Activated CD4-positive, alpha-beta T cell treated with anti-CD3 and anti-CD28 coated beads for 36 hours (primary cell): Measurements from ENCODE around the gene ACO2. TPM values are rescaled to one million over a fixed set of nuclear protein-coding genes. Genes with fewer than 3 reads are reported as not detected.

Source experiments
- ATAC-seq: fragments of 200-7000 bp; cut with Tn5 transposase; one replicate; pipeline ENCODE4 v1.10.0; 2021; ENCODE audit warnings: mild to moderate bottlenecking, moderate library complexity
- CTCF ChIA-PET: fragments of 350-600 bp; sonication (Branson Sonifier 250); formaldehyde crosslinking; loops from one replicate; lab custom pipeline; 2021; ENCODE audit warnings: antibody characterized with exemption; lab: Charles Lee
- POLR2A ChIA-PET: fragments of 350-600 bp; sonication (Branson Sonifier 250); formaldehyde crosslinking; loops from one replicate; lab custom pipeline; 2021; ENCODE audit warnings: antibody characterized with exemption, inconsistent platforms; lab: Charles Lee
- DNase-seq: peaks from one replicate; pipeline ENCODE4 v3.0.0-alpha.2; 2020
- H3K27ac Mint-ChIP-seq: one replicate; pipeline ENCODE4 v1.8.0; 2021; ENCODE audit warnings: mixed read lengths
- H3K27me3 Mint-ChIP-seq: one replicate; pipeline ENCODE4 v1.8.0; 2021; ENCODE audit warnings: mixed read lengths
- H3K36me3 Mint-ChIP-seq: one replicate; pipeline ENCODE4 v1.8.0; 2021; ENCODE audit warnings: low read depth, mixed read lengths
- H3K4me1 Mint-ChIP-seq: one replicate; pipeline ENCODE4 v1.8.0; 2021; ENCODE audit warnings: mixed read lengths
- H3K4me3 Mint-ChIP-seq: one replicate; pipeline ENCODE4 v1.8.0; 2021; ENCODE audit warnings: mild to moderate bottlenecking, moderate library complexity, mixed read lengths
- H3K9me3 Mint-ChIP-seq: one replicate; pipeline ENCODE4 v1.8.0; 2021; ENCODE audit warnings: low read depth, mixed read lengths
- intact Hi-C, 2 experiments: fragments of 100-400 bp; cut with DNase I in 1 of 2; cut with micrococcal nuclease in 1 of 2; formaldehyde crosslinking; loops; one replicate each; pipeline versions ENCODE4 v1.14.2 to v1.15.1; 2022 to 2024; cut with DNase I, micrococcal nuclease
- total RNA-seq, 2 experiments: library from RNA; stranded (reverse); gene quantifications; one replicate each; pipeline ENCODE4 v1.2.3, GENCODE V29; 2021

ACO2 gene
- total RNA-seq, 2 experiments from 2014 or later = 95.4 to 106 TPM

GRCh38 chr22:41507330-41508063 lies 38.6 kb downstream of the ACO2 start:
- DNase-seq (no peak), ATAC-seq (no peak)
- ChIA-PET POLR2A (no interaction called here), CTCF (interaction anchor here (0.6 kb wide), 1 partner anchor 770 kb away, joined by 3 read pairs; no protein-coding TSS in a partner anchor)
- Mint-ChIP-seq H3K4me3 (no peak overlapping the region), H3K9me3 (no peaks in the 10 kb centered on the region), H3K4me1 (no peaks in the 10 kb centered on the region), H3K36me3 (peaks cover 16% of the 10 kb centered on the region), H3K27ac (no peak overlapping the region), H3K27me3 (no peaks in the 10 kb centered on the region)
- intact Hi-C loops = no loop called here

GRCh38 chr22:41508770-41509170 lies 39.9 kb downstream of the ACO2 start:
- no peak overlapping the region for H3K4me3 Mint-ChIP-seq
- CTCF ChIA-PET = no interaction called here
- ATAC-seq = no peak
- no peaks in the 10 kb centered on the region for H3K27me3 Mint-ChIP-seq
- H3K27ac Mint-ChIP-seq = no peak overlapping the region
- POLR2A ChIA-PET = no interaction called here
- peaks cover 16% of the 10 kb centered on the region for H3K36me3 Mint-ChIP-seq
- intact Hi-C loops = no loop called here
- DNase-seq = no peak
- H3K9me3 Mint-ChIP-seq = no peaks in the 10 kb centered on the region
- no peaks in the 10 kb centered on the region for H3K4me1 Mint-ChIP-seq

GRCh38 chr22:41511521-41511968 lies 42.6 kb downstream of the ACO2 start:
- no peaks in the 10 kb centered on the region for H3K27me3 Mint-ChIP-seq
- peaks cover 11% of the 10 kb centered on the region for H3K36me3 Mint-ChIP-seq
- H3K27ac Mint-ChIP-seq = no peak overlapping the region
- no peak overlapping the region for H3K4me3 Mint-ChIP-seq
- no peaks in the 10 kb centered on the region for H3K4me1 Mint-ChIP-seq
- ChIA-PET CTCF (no interaction called here), POLR2A (no interaction called here)
- DNase-seq = no peak
- intact Hi-C loops = no loop called here
- H3K9me3 Mint-ChIP-seq = no peaks in the 10 kb centered on the region
- no peak for ATAC-seq

DNA sequence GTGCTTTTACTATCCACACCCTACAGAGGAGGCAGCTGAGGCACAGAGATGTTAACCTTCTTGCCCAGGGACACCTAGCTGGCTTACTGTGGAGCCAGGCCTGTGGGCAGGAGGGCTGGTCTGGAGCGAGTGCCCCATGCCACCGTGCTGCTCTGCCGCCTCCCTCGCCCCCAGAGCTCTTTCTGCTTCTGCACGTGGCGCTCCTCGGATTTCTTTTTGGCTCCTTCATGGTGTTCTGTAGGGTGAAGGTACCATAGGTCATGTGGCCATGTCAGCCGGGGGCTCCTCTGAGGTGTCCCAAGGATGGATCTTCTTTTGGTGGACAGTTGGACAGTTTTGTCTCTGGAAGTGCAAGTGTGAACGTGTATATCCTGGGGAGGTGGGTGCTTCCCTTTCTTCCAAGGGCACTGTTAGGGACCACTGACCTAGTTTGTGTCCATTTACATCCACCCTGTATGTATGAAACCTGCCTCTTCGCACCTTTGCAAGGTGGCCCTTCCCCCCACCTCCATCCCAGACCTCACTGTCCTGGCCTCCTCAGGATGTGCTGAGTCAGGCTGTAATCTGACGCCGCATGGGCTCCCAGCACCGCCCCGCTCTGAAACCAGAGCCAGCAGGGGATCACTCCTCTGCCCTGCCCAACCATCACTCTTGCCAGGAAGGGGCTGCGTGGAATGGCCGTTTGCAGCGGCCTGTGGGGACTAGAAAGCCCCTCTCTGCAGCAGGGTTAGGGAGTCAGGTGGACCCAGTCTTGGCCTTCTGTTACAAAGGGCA lies 43.7 kb downstream of the ACO2 start:
- H3K9me3 Mint-ChIP-seq = no peaks in the 10 kb centered on the region
- H3K36me3 Mint-ChIP-seq = peaks cover 11% of the 10 kb centered on the region
- ChIA-PET POLR2A (no interaction called here), CTCF (no interaction called here)
- no peak for ATAC-seq
- no peak overlapping the region for H3K27ac Mint-ChIP-seq
- DNase-seq = no peak
- no peak overlapping the region for H3K4me3 Mint-ChIP-seq
- intact Hi-C loops = no loop called here
- no peaks in the 10 kb centered on the region for H3K27me3 Mint-ChIP-seq
- H3K4me1 Mint-ChIP-seq = peaks cover 6% of the 10 kb centered on the region

GRCh38 chr22:41513391-41513790 lies 44.5 kb downstream of the ACO2 start:
- Mint-ChIP-seq H3K27me3 (no peaks in the 10 kb centered on the region), H3K9me3 (no peaks in the 10 kb centered on the region), H3K4me3 (no peak overlapping the region), H3K4me1 (peaks cover 6% of the 10 kb centered on the region), H3K36me3 (peaks cover 11% of the 10 kb centered on the region), H3K27ac (no peak overlapping the region)
- ChIA-PET POLR2A (interaction anchor here (0.6 kb wide), 1 partner anchor 319 kb away, joined by 4 read pairs; no protein-coding TSS in a partner anchor), CTCF (interaction anchor here (1.6 kb wide), 1 partner anchor 110 kb away, joined by 7 read pairs; no protein-coding TSS in a partner anchor)
- intact Hi-C loops = no loop called here
- no peak for DNase-seq
- ATAC-seq = no peak

DNA sequence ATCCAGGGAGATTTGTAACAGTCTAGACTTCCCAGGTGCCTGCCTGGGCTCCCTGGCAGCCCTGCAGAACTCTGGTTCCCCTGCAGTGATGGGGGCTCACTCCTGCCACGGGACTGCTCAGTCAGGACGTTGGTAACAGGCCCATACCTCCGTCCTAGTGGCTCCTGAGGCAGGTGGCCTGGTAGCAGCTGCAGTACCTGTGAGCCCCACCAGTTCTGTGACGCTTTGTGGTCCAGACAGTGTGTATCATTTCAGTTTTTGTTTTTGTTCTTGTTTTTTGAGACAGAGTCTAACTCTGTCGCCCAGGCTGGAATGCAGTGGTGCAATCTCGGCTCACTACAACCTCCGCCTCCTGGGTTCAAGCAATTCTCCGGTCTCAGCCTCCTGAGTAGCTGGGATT lies 47.5 kb downstream of the ACO2 start:
- ChIA-PET CTCF (interaction anchor here (1.0 to 4.9 kb wide), 5 partner anchors 10 to 113 kb away, joined by 4 to 53 read pairs (median 8); no protein-coding TSS in a partner anchor), POLR2A (interaction anchor here (0.6 to 0.8 kb wide), 2 partner anchors 27 to 158 kb away, joined by 3 read pairs; no protein-coding TSS in a partner anchor)
- Mint-ChIP-seq H3K36me3 (peaks cover 6% of the 10 kb centered on the region), H3K27ac (no peak overlapping the region), H3K4me1 (peaks cover 6% of the 10 kb centered on the region), H3K4me3 (no peak overlapping the region), H3K9me3 (no peaks in the 10 kb centered on the region), H3K27me3 (no peaks in the 10 kb centered on the region)
- intact Hi-C loops = loop anchor here in 1 of 2 experiments (2.0 kb wide), 1 partner anchor 114 kb away; no protein-coding TSS in a partner anchor
- no peak for DNase-seq
- ATAC-seq = no peak

- Mint-ChIP-seq H3K27me3 (no peaks in the 10 kb centered on the region), H3K4me1 (peaks cover 6% of the 10 kb centered on the region), H3K4me3 (no peak overlapping the region), H3K27ac (peak overlapping the region; percentile 31), H3K9me3 (no peaks in the 10 kb centered on the region), H3K36me3 (peaks cover 6% of the 10 kb centered on the region)
- ChIA-PET CTCF (interaction anchor here (0.6 to 4.9 kb wide), 15 partner anchors 9 to 206 kb away, joined by 3 to 53 read pairs (median 3); partner anchors contain the start of genes ACO2 and PHF5A), POLR2A (interaction anchor here (0.5 to 1.2 kb wide), 6 partner anchors 26 to 246 kb away, joined by 3 to 4 read pairs (median 3); no protein-coding TSS in a partner anchor)
- peak; percentile 76 for DNase-seq
- intact Hi-C loops = loop anchor here (1.0 to 2.0 kb wide), 2 partner anchors 114 to 115 kb away; no protein-coding TSS in a partner anchor
- peak; percentile 92 for ATAC-seq
These were observed 48.5 kb downstream of the ACO2 start for GRCh38 chr22:41517172-41518047.

- intact Hi-C loops = no loop called here
- POLR2A ChIA-PET = interaction anchor here (0.5 to 1.2 kb wide), 3 partner anchors 26 to 114 kb away, joined by 3 read pairs; no protein-coding TSS in a partner anchor
- Mint-ChIP-seq H3K27ac (no peak overlapping the region), H3K4me1 (peaks cover 6% of the 10 kb centered on the region), H3K4me3 (no peak overlapping the region), H3K9me3 (no peaks in the 10 kb centered on the region), H3K36me3 (peaks cover 6% of the 10 kb centered on the region), H3K27me3 (no peaks in the 10 kb centered on the region)
- ATAC-seq (no peak), DNase-seq (no peak)
- CTCF ChIA-PET = interaction anchor here (0.7 to 4.9 kb wide), 10 partner anchors 9 to 188 kb away, joined by 3 to 53 read pairs (median 4); no protein-coding TSS in a partner anchor
These were observed 49.1 kb downstream of the ACO2 start for GRCh38 chr22:41518048-41518347.

GRCh38 chr22:41521126-41521525 lies 52.2 kb downstream of the ACO2 start:
- CTCF ChIA-PET = interaction anchor here (0.6 kb wide), 1 partner anchor 314 kb away, joined by 3 read pairs; no protein-coding TSS in a partner anchor
- peaks cover 21% of the 10 kb centered on the region for H3K4me1 Mint-ChIP-seq
- H3K9me3 Mint-ChIP-seq = no peaks in the 10 kb centered on the region
- POLR2A ChIA-PET = interaction anchor here (0.6 kb wide), 1 partner anchor 599 kb away, joined by 6 read pairs; no protein-coding TSS in a partner anchor
- H3K27ac Mint-ChIP-seq = no peak overlapping the region
- no peak overlapping the region for H3K4me3 Mint-ChIP-seq
- H3K36me3 Mint-ChIP-seq = peaks cover 4% of the 10 kb centered on the region
- intact Hi-C loops = no loop called here
- ATAC-seq (no peak), DNase-seq (no peak)
- no peaks in the 10 kb centered on the region for H3K27me3 Mint-ChIP-seq

DNA sequence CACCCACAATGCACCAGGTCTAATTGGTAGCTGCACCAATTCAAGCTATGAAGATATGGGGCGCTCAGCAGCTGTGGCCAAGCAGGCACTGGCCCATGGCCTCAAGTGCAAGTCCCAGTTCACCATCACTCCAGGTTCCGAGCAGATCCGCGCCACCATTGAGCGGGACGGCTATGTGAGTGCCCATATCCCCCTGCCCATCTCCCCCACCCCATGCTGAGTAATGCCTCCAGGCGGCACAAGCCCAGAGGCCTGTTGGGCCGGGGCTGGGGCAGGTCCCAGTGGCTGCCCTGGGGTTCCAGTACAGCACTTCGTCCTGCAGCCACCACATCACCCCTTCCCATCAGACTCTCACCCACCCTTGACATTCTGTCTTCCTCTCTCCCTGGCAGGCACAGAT lies 53.9 kb downstream of the ACO2 start:
- no peaks in the 10 kb centered on the region for H3K27me3 Mint-ChIP-seq
- CTCF ChIA-PET = interaction anchor here (0.7 to 5.5 kb wide), 2 partner anchors 120 to 600 kb away, joined by 3 to 57 read pairs; no protein-coding TSS in a partner anchor
- POLR2A ChIA-PET = no interaction called here
- intact Hi-C loops = no loop called here
- peak overlapping the region; percentile 49 for H3K27ac Mint-ChIP-seq
- no peak for DNase-seq
- H3K4me1 Mint-ChIP-seq = peaks cover 15% of the 10 kb centered on the region
- no peak overlapping the region for H3K4me3 Mint-ChIP-seq
- H3K9me3 Mint-ChIP-seq = no peaks in the 10 kb centered on the region
- H3K36me3 Mint-ChIP-seq = peaks cover 11% of the 10 kb centered on the region
- no peak for ATAC-seq
